ENCODE measurements around the gene TMEM39B. TPM values are rescaled to one million over a fixed set of nuclear protein-coding genes. Genes with fewer than 3 reads are reported as not detected.

The TMEM39B gene
- total RNA-seq, 1 experiment from 2014 or later = 22.8 TPM

GRCh38 chr1:32077451-32077850 lies 4.7 kb downstream of the TMEM39B start:
- Histone ChIP-seq H3K9me2 (ENCODE audit: insufficient read depth) (no peaks in the 10 kb centered on the region), H3K4me2 (ENCODE audit: low read length) (no peak overlapping the region), H3K4me3 (replicated peaks in 1 of 2; ENCODE audit: low read depth in 1 of 2, low read length in 2 of 2) (no peak overlapping the region), H3K79me2 (ENCODE audit: insufficient read depth, low read length) (peaks cover 13% of the 10 kb centered on the region), H3K9ac (ENCODE audit: low read length) (no peak overlapping the region), H3K27ac (ENCODE audit: low read depth, low read length) (no peak overlapping the region), H3K9me3 (ENCODE audit: control insufficient read depth in 1 of 2, insufficient read depth in 1 of 2, low read depth in 1 of 2, low read length in 2 of 2) (no peaks in the 10 kb centered on the region), H3K4me1 (ENCODE audit: control insufficient read depth in 1 of 2, insufficient read depth in 2 of 2, low read length in 2 of 2) (peaks cover 9 to 12% of the 10 kb centered on the region in 2 experiments; a peak in 3 of 4 replicates), H2AFZ (ENCODE audit: low read depth, low read length, poor library complexity, severe bottlenecking) (no peak overlapping the region), H3K36me3 (ENCODE audit: control insufficient read depth in 1 of 2, insufficient read depth in 2 of 2, low read length in 2 of 2) (peaks cover 16 to 18% of the 10 kb centered on the region in 2 experiments; a peak in 3 of 4 replicates), H4K20me1 (ENCODE audit: insufficient read depth) (no peaks in the 10 kb centered on the region), H3K27me3 (ENCODE audit: insufficient read depth, low read length) (no peaks in the 10 kb centered on the region)
- ATAC-seq = no peak
- no peak for TF ChIP-seq SP1 (IDR thresholded peaks at IDR 0.05; ENCODE audit: low read depth)
- no peak for TF ChIP-seq EGR1 (IDR thresholded peaks at IDR 0.05; ENCODE audit: low read depth)
- TF ChIP-seq CEBPB (IDR thresholded peaks at IDR 0.05; ENCODE audit: low read depth) = no peak
- TF ChIP-seq MAX (IDR thresholded peaks at IDR 0.05) = no peak
- no peak for TF ChIP-seq ELF1 (IDR thresholded peaks at IDR 0.05; ENCODE audit: borderline replicate concordance, low read depth)
- no peak for TF ChIP-seq REST (IDR thresholded peaks at IDR 0.05; ENCODE audit: low read depth)
- no peak for TF ChIP-seq JUND (IDR thresholded peaks at IDR 0.05)
- TF ChIP-seq SIN3A (IDR thresholded peaks at IDR 0.05; ENCODE audit: low read depth) = no peak
- TF ChIP-seq CBX3 (IDR thresholded peaks at IDR 0.05; ENCODE audit: low read depth) = no peak
- BruUV-seq (replicated peaks) = no TSS peak
- intact Hi-C loops (cut with micrococcal nuclease) = no loop called here
- ChIA-PET RAD21 (ENCODE audit: low non-redundant PET in 1 of 2, low total read pairs in 2 of 2, uncharacterized antibody in 2 of 2, unreplicated experiment in 2 of 2) (no interaction called here), POLR2A (no interaction called here), CTCF (no interaction called here)
- no peak for DNase-seq (ENCODE audit: low read depth, low spot score)

All from HCT116 (cell line).